Tibial nerve (tissue), 4 donors: ENCODE measurements around the gene RALB. TPM values are rescaled to one million over a fixed set of nuclear protein-coding genes. Genes with fewer than 3 reads are reported as not detected.

Experiments used
- DNase-seq, 2 donors: peaks; one replicate each; pipeline ENCODE4 v3.0.0-alpha.2; 2019; ENCODE audit warnings: low spot score in 2 of 2
- H3K27ac ChIP-seq, 4 donors: fragments of 200-600 bp; sonication (generic) in 3 of 4; one replicate each; pipeline ENCODE4 v1.5.1; 2017 to 2019; ENCODE audit warnings: mild to moderate bottlenecking in 1 of 4
- H3K27me3 ChIP-seq, 2 donors: fragments of 200-600 bp; sonication (generic) in 1 of 2; one replicate each; pipeline versions ENCODE4 v1.5.1 to v1.6.0; 2017 to 2019
- H3K36me3 ChIP-seq, 3 donors: fragments of 200-600 bp; sonication (generic); one replicate each; pipeline ENCODE4 v1.5.1; 2018 to 2019
- H3K4me1 ChIP-seq, 4 donors: fragments of 200-600 bp; sonication (generic) in 3 of 4; one replicate each; pipeline ENCODE4 v1.5.1; 2017 to 2019
- H3K4me3 ChIP-seq, 4 donors: fragments of 200-600 bp; sonication (generic) in 3 of 4; one replicate each; pipeline ENCODE4 v1.5.1; 2017 to 2019; ENCODE audit warnings: mild to moderate bottlenecking in 1 of 4, moderate library complexity in 1 of 4
- H3K9me3 ChIP-seq, 4 donors: fragments of 200-600 bp; sonication (generic) in 3 of 4; one replicate each; pipeline ENCODE4 v1.5.1; 2017 to 2019
- EP300 ChIP-seq, 2 donors: sonication (generic); formaldehyde crosslinking; IDR thresholded peaks; one replicate each; pipeline ENCODE4 v1.6.1; 2017; ENCODE audit warnings: antibody characterized with exemption in 2 of 2, mild to moderate bottlenecking in 1 of 2
- POLR2A ChIP-seq, 2 donors: fragments of 450-650 bp; IDR thresholded peaks; one replicate each; pipeline ENCODE4 v1.6.1; 2017; ENCODE audit warnings: antibody characterized with exemption in 2 of 2, mild to moderate bottlenecking in 2 of 2, moderate library complexity in 2 of 2
- WGBS, 2 donors: methylation state at CpG; one replicate each; pipeline ENCODE4 v1.1.5; 2018; 5-methylcytosine and 5-hydroxymethylcytosine counted together
- total RNA-seq, 4 donors: library from RNA; depleted of rRNA; stranded (reverse); fragments of >200 nt; gene quantifications; one replicate each; pipeline ENCODE4 v1.1.0, GENCODE V29; 2016
- TF ChIP-seq, protein P1 (sequence below), 5 experiments: fragments of 200-600 bp in 3 of 5; fragments of 450-650 bp in 2 of 5; sonication (generic) in 3 of 5; IDR thresholded peaks; one replicate each; pipeline ENCODE4 v1.5.1; 2016 to 2019; ENCODE audit warnings: antibody characterized with exemption in 5 of 5, mild to moderate bottlenecking in 3 of 5, moderate library complexity in 2 of 5

Gene RALB
- total RNA-seq, 4 donors from 2014 or later = 35.1 to 40.4 (median 39.8) TPM

DNA sequence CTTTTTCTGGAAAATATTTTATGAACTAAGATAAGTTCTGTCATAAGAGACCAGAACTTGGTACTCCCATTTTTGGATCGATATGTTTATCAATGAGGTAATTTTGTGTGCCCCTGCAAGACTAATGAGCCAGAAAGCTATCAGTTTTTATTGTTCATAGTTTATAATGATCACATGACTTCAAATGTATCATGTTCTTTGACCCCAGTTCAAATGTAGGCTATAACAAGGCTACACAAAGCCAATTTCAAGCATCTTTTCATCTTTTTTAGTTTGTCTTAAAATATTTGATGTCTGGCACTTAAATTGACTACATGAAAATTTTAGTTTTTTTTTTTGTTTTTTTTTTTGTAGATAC lies 35.3 kb downstream of the RALB start:
- no peak for DNase-seq
- no peaks in the 10 kb centered on the region for H3K9me3 ChIP-seq
- peaks cover 0 to 76% (median 9%) of the 10 kb centered on the region in 3 donors for H3K36me3 ChIP-seq
- no peak overlapping the region for H3K27ac ChIP-seq
- H3K4me1 ChIP-seq = no peaks in the 10 kb centered on the region
- H3K27me3 ChIP-seq = no peaks in the 10 kb centered on the region
- no peak overlapping the region for H3K4me3 ChIP-seq
- WGBS, 2 donors = 94 to 96% methylated on average over 1 of the region's 1 CpG
- no peak for TF ChIP-seq EP300 (IDR thresholded peaks at IDR 0.05)
- no peak for TF ChIP-seq POLR2A (IDR thresholded peaks at IDR 0.05)
- TF ChIP-seq, protein P1, sequence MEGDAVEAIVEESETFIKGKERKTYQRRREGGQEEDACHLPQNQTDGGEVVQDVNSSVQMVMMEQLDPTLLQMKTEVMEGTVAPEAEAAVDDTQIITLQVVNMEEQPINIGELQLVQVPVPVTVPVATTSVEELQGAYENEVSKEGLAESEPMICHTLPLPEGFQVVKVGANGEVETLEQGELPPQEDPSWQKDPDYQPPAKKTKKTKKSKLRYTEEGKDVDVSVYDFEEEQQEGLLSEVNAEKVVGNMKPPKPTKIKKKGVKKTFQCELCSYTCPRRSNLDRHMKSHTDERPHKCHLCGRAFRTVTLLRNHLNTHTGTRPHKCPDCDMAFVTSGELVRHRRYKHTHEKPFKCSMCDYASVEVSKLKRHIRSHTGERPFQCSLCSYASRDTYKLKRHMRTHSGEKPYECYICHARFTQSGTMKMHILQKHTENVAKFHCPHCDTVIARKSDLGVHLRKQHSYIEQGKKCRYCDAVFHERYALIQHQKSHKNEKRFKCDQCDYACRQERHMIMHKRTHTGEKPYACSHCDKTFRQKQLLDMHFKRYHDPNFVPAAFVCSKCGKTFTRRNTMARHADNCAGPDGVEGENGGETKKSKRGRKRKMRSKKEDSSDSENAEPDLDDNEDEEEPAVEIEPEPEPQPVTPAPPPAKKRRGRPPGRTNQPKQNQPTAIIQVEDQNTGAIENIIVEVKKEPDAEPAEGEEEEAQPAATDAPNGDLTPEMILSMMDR (IDR thresholded peaks at IDR 0.05) = no peak

DNA sequence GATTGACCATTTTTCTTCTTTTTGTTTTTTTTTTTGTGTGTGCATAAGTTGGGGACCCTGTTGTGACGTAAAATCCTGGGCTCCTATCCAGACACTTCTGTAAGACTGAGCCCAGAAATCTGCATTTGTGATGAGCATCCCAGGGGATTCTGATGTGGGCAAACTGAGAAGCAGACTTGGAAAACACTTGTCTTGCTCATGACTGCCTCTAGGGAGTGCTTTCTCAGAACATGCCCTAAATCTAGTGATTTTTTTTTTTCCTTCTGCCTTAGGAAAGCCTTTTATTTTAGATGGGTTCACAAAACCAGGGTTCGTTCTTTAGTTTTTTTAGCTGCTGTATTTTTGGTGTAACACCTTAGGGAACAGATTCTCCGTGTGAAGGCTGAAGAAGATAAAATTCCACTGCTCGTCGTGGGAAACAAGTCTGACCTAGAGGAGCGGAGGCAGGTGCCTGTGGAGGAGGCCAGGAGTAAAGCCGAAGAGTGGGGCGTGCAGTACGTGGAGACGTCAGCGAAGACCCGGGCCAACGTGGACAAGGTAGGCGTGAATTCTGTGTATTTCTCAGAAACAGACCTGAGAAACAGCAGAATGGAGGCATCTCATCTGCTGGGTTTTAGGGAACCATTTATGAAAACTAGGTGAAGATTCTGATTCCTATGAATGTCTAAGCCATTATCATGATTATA lies 36.7 kb downstream of the RALB start:
- Histone ChIP-seq H3K27ac (no peak overlapping the region), H3K4me1 (no peaks in the 10 kb centered on the region), H3K9me3 (no peaks in the 10 kb centered on the region), H3K36me3 (peaks cover 0 to 86% (median 17%) of the 10 kb centered on the region in 3 donors), H3K4me3 (no peak overlapping the region), H3K27me3 (no peaks in the 10 kb centered on the region)
- DNase-seq = no peak
- 92% methylated on average over 14 of the region's 14 CpGs for WGBS, 2 donors
- TF ChIP-seq, protein P1 (IDR thresholded peaks at IDR 0.05) = no peak
- TF ChIP-seq EP300 (IDR thresholded peaks at IDR 0.05) (no peak), POLR2A (IDR thresholded peaks at IDR 0.05) (no peak)

DNA sequence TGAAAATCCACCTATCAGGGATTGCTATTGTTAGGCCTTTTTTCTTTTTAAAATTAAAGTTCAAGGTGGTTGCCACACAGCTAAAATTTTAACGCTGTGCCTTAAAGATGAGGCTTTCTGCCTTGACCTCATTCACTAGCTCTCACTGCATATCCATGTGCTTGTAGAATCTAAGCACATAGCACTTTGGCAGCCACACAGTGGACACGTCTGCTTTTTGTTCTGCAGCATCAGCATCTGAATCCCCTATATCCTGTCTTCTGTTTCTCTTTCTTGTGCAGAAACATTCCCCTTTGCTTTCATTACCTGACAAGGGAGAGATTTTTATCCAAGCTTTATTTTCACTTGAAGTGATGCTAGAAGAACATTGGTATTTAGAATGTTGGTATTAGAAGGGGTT lies 38.1 kb downstream of the RALB start:
- Histone ChIP-seq H3K4me3 (no peak overlapping the region), H3K4me1 (no peaks in the 10 kb centered on the region), H3K9me3 (no peaks in the 10 kb centered on the region), H3K36me3 (peaks cover 0 to 86% (median 18%) of the 10 kb centered on the region in 3 donors), H3K27ac (no peak overlapping the region), H3K27me3 (no peaks in the 10 kb centered on the region)
- TF ChIP-seq EP300 (IDR thresholded peaks at IDR 0.05) (no peak), POLR2A (IDR thresholded peaks at IDR 0.05) (no peak)
- TF ChIP-seq, protein P1 (IDR thresholded peaks at IDR 0.05) = no peak
- DNase-seq = no peak
- 76 to 87% methylated on average over 2 of the region's 2 CpGs for WGBS, 2 donors

DNA sequence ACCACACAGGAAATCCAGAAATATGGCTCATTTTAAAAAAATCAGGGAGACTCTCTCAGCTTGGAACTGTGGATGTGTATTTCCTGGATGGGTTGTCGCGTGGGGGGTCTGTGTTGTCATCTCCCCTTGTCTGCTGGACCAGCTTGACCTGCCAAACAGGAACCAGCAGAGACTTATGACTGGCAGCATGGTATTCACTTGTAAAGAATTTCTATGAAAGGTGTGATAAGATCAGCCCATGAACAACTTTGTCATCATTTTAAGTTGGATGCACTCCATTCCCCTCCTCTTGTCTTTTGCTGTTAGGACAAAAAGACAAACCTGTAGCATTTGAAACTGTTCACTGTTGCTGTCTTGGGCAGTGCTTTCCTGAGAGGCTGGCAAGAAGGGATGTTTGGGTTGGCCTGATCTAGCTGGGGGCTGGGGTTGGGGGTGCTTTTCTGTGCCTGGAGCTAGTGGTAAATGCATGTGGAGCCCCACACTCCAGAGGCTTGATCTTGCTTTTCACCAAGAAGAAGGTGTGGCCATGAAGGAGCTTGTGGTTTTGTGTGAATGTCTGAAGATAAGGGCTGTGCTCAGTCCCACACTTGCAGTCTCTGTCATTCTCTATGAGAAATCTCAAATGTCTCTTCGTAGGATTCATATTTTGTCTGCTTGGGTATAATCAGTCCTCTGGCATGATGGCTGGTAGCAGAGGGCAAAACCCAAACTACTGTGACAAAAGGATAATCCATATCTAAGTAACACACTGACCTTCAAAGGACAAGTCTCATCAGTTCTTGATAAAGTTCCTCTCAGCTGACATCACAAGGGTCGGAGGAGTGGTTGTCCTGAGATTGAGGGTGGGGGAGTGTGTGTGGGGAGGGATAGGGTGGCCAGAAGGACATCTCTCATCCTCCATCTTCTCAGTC lies 39.0 kb downstream of the RALB start:
- H3K27ac ChIP-seq = no peak overlapping the region
- no peak for DNase-seq
- H3K4me3 ChIP-seq = no peak overlapping the region
- TF ChIP-seq POLR2A (IDR thresholded peaks at IDR 0.05) (no peak), EP300 (IDR thresholded peaks at IDR 0.05) (no peak)
- TF ChIP-seq, protein P1 (IDR thresholded peaks at IDR 0.05) = no peak
- no peaks in the 10 kb centered on the region for H3K27me3 ChIP-seq
- H3K9me3 ChIP-seq = no peaks in the 10 kb centered on the region
- WGBS, 2 donors = 83 to 85% methylated on average over 4 of the region's 4 CpGs
- H3K4me1 ChIP-seq = no peaks in the 10 kb centered on the region
- H3K36me3 ChIP-seq = peaks cover 0 to 86% (median 18%) of the 10 kb centered on the region in 3 donors
